Stimulated activated CD4-positive, alpha-beta T cell treated with anti-CD3 and anti-CD28 coated beads, TNF-alpha, amount 100 ng/mL, for 48 hours (primary cell): ENCODE measurements around the gene CTU1.

Source experiments
- DNase-seq, 3 donors: peaks; one replicate each; pipeline ENCODE4 v3.0.0-alpha.2; 2020; ENCODE audit warnings: low read depth in 3 of 3

CTU1 gene

GRCh38 chr19:51103926-51104341, 4.3 kb downstream of the CTU1 start:
- no peak for DNase-seq

- DNase-seq = no peak
These were observed 5.2 kb downstream of the CTU1 start for GRCh38 chr19:51102991-51103390.

- DNase-seq = no peak
These were observed 6.9 kb downstream of the CTU1 start for GRCh38 chr19:51101171-51101865.

- DNase-seq = no peak
These were observed 7.6 kb downstream of the CTU1 start for GRCh38 chr19:51100601-51101000.

- no peak for DNase-seq
These were observed 9.2 kb downstream of the CTU1 start for GRCh38 chr19:51099047-51099382.

GRCh38 chr19:51098365-51099046, 9.7 kb downstream of the CTU1 start:
- no peak for DNase-seq

GRCh38 chr19:51097796-51098195, 10.4 kb downstream of the CTU1 start:
- no peak for DNase-seq

GRCh38 chr19:51097166-51097738, 11.0 kb downstream of the CTU1 start:
- DNase-seq = peak; percentile 46 to 77 (median 61)

GRCh38 chr19:51096473-51097165, 11.6 kb downstream of the CTU1 start:
- DNase-seq = no peak

GRCh38 chr19:51094696-51095279, 13.4 kb downstream of the CTU1 start:
- DNase-seq = peak in 1 of 3 donors; percentile 48

- no peak for DNase-seq
These were observed 14.5 kb downstream of the CTU1 start for GRCh38 chr19:51093510-51094345.

- no peak for DNase-seq
These were observed 15.1 kb downstream of the CTU1 start for GRCh38 chr19:51093101-51093500.

GRCh38 chr19:51091895-51092873, 16.0 kb downstream of the CTU1 start:
- no peak for DNase-seq

GRCh38 chr19:51091126-51091525, 17.1 kb downstream of the CTU1 start:
- no peak for DNase-seq

GRCh38 chr19:51090471-51090870, 17.7 kb downstream of the CTU1 start:
- DNase-seq = no peak

- no peak for DNase-seq
These were observed 18.4 kb downstream of the CTU1 start for GRCh38 chr19:51089786-51090185.

- DNase-seq = no peak
These were observed 21.9 kb downstream of the CTU1 start for GRCh38 chr19:51086153-51086850.

- no peak for DNase-seq
These were observed 23.7 kb downstream of the CTU1 start for GRCh38 chr19:51084505-51084904.

GRCh38 chr19:51083783-51084182, 24.4 kb downstream of the CTU1 start:
- DNase-seq = no peak

GRCh38 chr19:51083181-51083580, 25.0 kb downstream of the CTU1 start:
- no peak for DNase-seq
